Left colon (tissue), 2 donors: ENCODE measurements around the gene ABCA12. TPM values are rescaled to one million over a fixed set of nuclear protein-coding genes. Genes with fewer than 3 reads are reported as not detected.

Source experiments
- total RNA-seq, 2 donors: library from RNA; stranded (reverse); fragmentation: NEBNext Ultra II Directional; extraction: Animal tissue kit (Norgen Biotek cat#: 25700); gene quantifications; one replicate each; pipeline ENCODE4 v1.2.1, GENCODE V29; 2021
- donor health status: DM: no; HTN: no; CAD: no.
- donor health status: DM: yes; HTN: yes; CAD: no.

ABCA12 gene
- total RNA-seq, 2 donors from 2014 or later, result 0.03 to 0.06 TPM

Other genes starting within 250 kb of the ABCA12 start
- gene ATIC, start 173.4 kb upstream of the ABCA12 start, total RNA-seq, result 10 to 100 TPM; 72.8 to 95.7 TPM